Stimulated activated CD4-positive, alpha-beta T cell treated with anti-CD3 and anti-CD28 coated beads, Interleukin-12 subunit alpha, Interleukin-12 subunit beta, amount 100 ng/mL, for 4 hours (primary cell): ENCODE measurements around the gene RASL11B.

Source experiments
- DNase-seq: peaks from one replicate; pipeline ENCODE4 v3.0.0-alpha.2; 2020

Gene RASL11B

GRCh38 chr4:52843958-52844357 lies 18.2 kb upstream of the RASL11B start:
- DNase-seq: no peak

DNA sequence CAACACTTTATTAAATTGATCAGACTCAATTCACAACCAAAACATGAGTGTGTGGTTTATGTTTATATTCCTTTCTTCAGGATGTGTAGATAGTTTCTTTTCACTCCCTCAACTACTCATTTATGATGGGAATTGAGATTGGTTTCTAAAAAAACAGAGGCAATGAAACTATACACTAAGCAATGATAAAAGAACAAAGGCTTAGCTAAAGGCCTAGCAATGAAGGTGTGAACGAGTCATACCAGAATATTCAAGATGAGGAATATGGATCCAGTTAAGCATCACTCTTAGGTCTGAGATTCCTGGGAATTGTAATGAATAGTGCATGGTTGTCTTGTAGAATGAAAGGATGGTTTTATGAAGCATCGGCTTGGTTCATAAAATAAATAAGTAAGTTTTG lies 17.5 kb upstream of the RASL11B start:
- DNase-seq: no peak

GRCh38 chr4:52846502-52846901 lies 15.6 kb upstream of the RASL11B start:
- no peak for DNase-seq

GRCh38 chr4:52848254-52848653 lies 13.9 kb upstream of the RASL11B start:
- DNase-seq: no peak

GRCh38 chr4:52850406-52851124 lies 11.6 kb upstream of the RASL11B start:
- no peak for DNase-seq

- DNase-seq: no peak
These were observed 10.1 kb upstream of the RASL11B start for GRCh38 chr4:52852041-52852440.

- DNase-seq: no peak
These were observed 9.4 kb upstream of the RASL11B start for GRCh38 chr4:52852711-52853110.

DNA sequence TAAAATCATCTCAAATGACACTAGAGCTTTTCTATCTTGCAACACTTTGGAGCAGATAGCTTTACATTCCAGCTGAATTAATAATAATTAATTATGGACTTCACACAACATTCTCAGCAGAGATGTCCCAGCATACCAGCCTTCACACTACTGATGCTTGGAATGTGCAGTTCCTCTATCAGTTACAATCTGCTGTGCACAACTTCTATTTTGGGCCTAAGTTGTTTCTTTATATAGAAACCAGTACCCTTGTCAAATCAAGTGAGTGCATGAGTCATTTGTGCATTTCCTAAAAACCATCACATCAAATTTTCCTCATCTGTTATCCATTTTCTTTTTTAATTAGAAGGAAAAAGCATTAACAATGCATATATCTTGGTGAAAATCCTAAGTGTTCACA lies 8.8 kb upstream of the RASL11B start:
- no peak for DNase-seq

GRCh38 chr4:52856801-52857200 lies 5.3 kb upstream of the RASL11B start:
- no peak for DNase-seq

- DNase-seq: no peak
These were observed 1.8 kb upstream of the RASL11B start for GRCh38 chr4:52860361-52860760.

- no peak for DNase-seq
These were observed 820 bp upstream of the RASL11B start for GRCh38 chr4:52861171-52861823.

DNA sequence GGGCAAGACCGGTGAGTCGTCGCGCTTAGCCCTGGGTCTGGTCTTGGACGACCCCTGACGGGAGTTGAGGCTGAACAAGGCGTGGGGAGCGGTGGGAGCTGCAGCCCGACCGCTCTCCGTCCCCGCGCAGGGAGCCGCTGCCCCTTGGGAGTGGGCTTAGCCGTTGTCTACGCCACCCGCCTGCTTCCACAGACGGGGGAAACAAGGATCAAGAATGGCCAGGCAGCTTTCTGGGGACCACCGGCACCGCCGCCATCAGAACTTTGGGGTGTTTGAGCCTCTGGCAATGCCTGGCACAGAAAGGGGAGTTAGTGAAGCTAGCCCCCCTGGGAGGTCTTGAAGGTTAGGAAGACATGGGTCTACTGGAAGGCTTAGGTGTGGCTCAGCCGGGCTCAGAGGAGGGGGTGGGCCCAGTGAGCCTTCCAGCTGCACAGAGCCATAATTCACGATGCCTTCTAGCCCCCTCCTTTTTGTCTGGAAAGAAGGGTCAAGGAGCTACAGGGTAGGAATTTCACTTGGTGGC lies 583 bp downstream of the RASL11B start:
- no peak for DNase-seq

DNA sequence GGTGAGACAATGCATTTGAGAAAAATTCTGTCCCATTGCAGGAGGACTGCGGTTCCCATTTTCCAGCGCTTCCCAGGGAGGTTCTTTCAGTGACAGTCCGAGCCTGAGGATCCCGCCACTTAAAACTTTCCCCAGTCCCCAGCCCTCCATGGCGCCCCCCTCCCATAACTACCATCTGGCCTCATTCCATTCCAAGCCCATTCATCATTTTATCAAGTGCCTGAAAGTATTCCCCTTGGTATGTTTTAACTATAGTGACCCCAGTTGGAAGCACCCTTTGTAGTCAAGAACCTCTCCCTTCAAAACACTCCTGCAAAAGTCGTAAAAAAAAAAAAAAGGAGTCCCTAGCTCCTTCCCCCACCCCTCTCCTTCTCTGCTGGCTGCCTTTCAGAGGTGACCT lies 1.2 kb downstream of the RASL11B start:
- no peak for DNase-seq

DNA sequence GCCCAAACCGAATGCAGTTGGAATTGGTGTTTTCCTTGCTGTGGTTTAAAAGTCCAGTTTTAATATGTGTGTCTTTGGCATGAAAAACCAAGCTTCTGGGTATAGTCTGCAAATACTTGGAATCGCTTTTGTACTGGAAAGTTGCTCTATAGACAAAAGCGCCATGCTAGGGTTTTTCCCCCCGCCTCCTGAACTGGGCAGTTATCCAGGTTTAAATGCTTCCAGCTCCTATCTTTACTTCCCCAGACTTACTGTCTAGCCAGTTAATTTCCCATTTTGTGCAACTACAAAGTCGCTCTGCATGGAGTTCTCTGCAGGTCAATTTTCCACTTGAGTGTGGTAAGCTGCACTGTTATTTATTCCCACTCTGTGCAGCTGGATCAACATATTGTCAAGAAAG lies 2.7 kb downstream of the RASL11B start:
- DNase-seq: no peak

DNA sequence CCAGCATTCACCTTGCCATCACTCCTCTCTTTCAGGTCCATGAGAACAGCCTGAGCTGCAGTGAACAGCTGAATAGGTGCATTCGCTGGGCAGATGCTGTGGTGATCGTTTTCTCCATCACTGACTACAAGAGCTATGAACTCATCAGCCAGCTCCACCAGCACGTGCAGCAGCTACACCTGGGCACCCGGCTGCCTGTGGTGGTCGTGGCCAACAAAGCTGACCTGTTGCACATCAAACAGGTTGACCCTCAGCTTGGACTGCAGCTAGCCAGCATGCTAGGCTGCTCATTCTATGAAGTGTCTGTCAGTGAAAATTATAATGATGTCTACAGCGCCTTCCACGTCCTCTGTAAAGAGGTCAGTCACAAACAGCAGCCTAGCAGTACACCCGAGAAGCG lies 3.2 kb downstream of the RASL11B start:
- no peak for DNase-seq

DNA sequence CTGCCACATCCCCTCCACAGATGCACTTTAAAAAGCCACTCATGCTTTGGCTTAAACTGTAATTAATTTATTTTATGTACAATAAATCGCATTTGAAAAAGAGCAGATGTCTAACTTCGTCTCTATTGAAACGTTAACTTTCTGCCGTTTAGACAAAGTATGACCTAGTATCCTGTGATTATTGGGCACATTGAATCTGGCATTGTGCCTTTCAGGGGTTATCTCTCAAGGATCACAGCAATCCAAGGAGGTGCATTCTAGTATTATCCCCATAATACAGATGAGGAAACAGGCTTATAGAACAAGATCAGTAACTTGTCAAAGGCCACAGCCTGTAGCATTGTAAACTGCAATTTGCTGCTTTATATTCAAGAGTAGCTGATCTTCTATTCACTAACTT lies 4.6 kb downstream of the RASL11B start:
- DNase-seq: no peak

DNA sequence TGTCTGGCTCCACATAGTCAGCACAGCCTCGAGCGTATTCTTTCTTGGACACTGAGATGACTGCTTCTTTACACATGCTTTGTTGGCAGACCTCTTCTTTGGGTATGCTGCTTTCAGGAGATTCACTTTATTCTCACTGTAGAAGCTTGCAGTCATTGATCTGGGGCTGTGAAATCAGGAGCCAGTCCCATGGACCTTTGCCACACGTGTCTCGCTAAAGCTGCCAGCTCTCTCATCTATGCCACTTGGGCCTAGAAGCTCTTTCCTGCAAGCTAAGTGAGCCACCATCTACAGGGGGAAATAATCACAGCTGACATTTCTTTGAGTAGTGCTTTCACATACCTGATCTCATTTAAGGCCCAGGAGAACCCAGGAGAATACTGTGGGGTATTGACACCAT lies 5.0 kb downstream of the RASL11B start:
- DNase-seq: no peak

DNA sequence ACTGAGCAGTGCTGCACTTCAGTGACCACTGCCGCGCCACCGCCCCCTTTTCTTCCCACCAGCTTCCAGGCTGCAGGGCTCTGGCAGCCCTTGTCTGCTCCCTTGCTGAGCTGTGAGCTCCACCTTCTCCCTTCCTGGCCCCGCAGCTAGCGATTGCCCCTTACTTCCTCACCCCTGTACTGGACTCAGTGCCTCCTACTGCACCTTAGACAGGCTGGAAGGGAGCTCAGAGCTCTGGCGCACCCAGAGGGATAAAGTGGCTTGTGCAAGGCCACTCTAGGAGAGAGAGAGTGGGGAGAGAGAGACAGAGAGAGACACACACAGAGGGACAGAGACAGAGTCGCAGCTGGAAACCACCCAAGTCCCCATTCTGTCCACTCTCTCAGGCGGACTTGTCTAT lies 6.0 kb downstream of the RASL11B start:
- DNase-seq: no peak

DNA sequence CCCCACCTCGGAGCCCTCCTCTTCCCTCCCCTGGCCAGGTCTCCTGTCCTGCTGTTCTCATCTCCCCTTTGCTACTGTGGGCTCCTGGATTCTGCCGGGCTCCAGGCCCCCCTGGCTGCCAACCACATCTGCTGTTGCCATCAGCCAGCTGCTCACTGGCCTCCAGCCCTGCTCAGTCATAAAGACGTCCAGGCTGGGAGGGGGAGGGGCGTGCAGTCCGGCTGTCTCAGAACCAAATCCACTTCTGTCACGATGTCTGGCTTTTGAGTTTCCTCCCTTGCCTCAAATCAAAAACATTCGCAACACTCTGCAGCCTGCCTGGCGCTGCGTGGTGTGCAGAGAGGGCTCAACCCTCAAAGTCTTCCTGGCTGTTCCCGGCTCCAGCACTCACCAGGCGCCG lies 7.1 kb downstream of the RASL11B start:
- DNase-seq: no peak

DNA sequence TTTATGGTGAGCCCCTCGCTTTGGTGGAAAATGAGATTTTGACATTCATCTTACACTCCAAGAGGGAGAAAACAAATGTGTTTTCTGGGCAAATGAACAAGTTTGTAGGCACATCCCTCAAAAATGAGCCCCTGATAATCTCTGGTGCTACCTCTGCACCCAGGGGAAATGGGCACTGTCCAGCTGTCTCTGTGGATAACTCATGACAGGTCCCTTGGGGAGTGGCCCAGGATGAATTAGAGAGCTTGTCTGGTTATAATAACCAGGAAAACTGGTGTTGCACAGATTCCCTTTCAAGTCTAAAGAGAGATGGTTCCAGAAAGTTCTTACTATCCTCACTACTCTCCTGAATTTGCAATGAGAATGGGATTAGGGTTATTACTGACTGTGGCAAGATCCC lies 7.5 kb downstream of the RASL11B start:
- no peak for DNase-seq

- no peak for DNase-seq
These were observed 8.1 kb downstream of the RASL11B start for GRCh38 chr4:52870225-52870624.

DNA sequence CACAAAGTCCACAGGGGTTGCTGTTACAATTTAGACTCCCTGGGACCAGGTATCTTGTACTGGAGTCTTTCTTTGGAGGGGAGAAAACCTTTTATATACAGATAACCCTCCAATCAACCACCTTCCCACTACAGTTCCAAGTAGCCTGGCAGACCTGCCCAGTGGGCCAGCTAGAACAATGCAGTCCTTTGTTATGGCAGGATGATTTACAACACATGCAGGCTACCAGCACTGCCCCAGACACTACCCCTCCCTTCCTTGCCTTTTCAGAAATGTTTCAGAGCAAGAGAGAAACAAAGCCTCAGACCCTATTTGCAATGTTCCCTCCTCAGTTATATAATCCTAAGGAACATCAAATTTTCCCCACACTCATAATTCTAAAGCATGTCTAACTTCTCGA lies 11.1 kb downstream of the RASL11B start:
- DNase-seq: no peak

DNA sequence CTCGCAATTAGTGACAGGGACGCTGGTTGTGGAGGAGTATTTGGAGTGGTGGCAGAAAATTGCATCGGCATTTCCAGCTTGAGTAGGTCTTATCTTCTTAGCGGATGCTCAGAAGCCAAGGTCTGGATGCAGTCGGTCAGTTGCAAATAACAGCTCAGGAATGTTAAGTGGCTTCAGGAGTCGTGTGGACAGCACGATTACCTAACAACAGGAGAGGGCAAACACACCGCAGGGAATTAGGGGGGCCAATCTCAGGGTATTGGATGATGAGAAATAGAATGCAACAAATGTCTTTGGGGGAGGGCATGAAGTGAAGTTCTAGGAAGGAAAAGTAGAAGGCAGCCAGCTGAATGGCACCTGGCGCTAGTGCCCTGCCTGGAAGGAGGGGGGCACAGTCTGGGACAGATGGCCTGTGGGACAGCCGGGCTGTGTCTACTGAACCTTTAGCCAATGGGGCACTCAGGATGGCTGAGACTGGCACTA lies 11.8 kb downstream of the RASL11B start:
- DNase-seq: no peak

DNA sequence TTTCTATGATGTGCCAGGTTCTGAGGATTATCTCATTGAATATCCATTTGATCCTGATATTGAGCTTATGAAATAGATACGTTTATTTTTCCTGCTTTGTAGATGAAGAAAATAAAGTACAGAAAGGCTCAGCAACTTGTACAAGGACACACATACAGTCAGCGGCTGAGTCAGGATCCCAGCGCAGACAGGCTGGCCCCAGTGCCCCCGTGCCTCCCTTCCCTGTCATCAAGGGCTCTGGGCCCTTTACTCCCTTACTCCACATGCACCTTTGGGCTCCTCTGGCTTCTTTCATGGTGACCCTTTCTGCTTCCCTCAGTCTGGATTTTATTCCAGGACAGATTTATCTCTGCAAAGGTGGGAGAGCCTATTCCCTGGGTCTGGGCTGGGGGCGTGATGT lies 12.8 kb downstream of the RASL11B start:
- DNase-seq: no peak

DNA sequence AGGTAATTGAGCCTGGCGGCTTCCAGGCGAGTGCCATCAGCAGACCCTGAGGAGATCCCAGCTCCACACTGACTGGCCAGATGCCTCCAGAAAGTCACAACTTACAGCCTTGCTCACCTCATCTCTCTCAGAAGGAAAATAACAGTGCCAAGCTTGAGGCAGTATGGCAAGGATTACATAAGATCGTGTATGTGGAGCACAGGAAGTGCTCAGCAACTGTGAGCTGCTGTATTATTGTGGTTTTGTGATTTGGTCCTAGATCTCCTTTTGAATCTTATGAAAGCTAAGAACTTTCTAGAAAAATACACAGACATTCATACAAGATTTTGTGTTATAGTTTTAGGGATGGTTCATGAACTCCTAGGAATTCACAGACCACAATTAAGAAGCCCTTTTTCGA lies 14.0 kb downstream of the RASL11B start:
- no peak for DNase-seq
